Measurements from ENCODE around the gene DUSP15.

Gene DUSP15

GRCh38 chr20:31890646-31891045 lies 20.3 kb upstream of the DUSP15 start:
- no peak for DNase-seq

DNA sequence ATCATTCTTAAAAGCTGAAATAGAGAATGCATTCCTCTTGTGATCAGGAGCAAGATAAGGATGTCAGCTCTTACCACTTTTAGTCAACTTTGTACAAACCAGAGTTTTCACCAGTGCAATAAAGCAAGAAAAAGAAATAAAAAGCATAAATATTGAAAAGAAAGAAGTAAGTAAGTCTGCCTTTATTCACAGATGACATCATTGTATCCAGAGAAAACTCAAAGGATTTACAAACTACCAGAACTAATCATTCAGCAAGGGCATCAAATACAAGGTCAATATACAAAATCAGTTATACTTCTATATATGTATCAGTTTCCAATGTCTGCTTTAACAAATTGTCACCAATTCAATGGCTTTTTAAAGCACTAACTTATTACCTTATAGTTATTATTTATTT lies 13.5 kb upstream of the DUSP15 start:
- DNase-seq = no peak

DNA sequence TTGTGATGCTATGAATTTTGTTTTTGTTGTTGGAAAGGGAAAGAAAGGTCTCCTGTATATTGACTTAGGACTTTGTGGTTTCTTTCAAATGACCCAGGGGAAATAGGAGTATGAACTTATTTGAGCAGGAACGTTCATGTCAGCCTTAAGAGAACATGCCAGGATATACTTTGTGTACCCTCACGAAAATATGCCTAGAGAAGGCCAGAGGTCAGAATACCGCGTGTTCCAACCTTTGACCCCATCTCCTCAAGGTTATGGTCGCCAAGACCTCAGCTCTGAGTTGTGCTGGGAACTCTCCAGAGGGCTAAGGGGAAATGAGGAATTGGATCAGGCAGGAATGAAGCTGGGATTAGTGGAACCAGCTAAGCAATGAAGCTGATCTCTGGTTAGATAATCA lies 11.6 kb upstream of the DUSP15 start:
- no peak for DNase-seq

DNA sequence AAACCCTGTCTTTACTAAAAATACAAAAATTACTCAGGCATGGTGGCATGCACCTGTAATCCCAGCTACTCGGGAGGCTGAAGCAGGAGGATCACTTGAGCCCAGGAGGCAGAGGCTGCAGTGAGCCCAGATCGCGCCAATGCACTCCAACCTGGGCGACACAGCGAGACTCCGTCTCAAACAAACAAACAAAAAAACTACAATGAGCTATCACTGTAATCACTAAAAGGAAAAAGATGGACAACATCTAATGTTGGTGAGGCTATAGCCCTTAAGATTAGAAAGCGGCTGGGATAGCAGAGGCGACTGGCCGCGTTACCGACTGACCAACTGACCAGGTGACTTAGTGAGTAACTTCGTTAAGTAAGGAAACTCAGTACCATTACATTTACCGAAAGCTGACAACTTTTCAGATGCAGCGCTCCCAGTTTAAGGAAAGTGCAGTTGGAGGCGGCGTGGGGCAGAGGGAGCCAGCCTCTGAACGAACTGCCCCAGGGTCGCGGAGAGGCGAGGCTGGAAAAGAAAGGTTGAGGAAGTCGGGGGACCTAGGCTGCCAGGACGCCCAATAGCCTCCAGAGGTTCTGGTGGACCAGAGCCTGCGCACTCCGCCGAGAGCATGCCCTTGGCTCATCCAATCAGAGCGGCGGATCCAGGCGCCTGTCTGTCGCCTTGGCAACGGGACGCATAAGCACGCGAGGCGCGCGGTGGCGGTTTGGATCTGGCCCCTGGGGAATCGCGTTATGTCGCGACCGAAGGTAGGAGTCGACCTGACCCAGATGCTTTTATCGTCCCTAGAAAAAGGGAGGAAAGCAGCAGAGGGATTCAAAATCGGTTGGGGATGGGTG lies 9.0 kb upstream of the DUSP15 start:
- peak; percentile 90 for DNase-seq

DNA sequence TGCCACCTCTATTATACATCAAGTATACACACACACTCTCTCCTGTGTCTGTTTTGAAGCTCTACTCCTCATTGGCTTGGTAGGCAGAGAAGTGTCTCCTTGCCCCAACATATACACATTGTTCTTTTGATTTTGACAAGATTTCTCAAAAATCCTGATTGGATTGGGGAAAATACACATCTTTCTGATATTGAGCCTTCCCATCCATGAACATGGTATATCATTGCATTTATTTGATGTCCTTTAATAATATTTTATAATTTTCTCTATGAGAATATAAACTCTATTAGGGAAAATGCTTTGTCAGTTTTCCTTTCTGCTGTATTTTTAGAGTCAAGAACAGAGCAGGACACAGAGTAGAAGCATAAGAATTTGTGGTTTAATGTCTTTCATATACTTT lies 7.4 kb upstream of the DUSP15 start:
- DNase-seq = no peak

- DNase-seq = no peak
These were observed 5.3 kb upstream of the DUSP15 start for GRCh38 chr20:31875671-31876070.

DNA sequence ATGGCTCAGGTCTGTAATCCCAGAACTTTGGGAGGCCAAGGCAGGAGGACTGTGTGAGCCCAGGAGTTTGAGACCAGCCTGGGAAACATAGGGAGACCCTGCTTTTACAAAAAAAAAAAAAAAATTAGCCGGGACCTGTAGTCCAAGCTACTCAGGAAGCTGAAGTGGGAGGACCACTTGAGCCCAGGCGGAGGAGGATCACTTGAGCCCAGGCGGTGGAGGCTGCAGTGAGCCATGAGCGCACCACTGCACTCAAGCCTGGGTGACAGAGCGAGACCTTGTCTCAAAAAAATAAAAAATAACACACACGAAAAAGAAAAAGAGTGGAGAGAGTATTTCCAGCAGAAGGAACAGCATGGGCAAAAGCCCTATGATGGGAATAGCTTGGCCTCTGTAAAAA lies 2.1 kb upstream of the DUSP15 start:
- no peak for DNase-seq

DNA sequence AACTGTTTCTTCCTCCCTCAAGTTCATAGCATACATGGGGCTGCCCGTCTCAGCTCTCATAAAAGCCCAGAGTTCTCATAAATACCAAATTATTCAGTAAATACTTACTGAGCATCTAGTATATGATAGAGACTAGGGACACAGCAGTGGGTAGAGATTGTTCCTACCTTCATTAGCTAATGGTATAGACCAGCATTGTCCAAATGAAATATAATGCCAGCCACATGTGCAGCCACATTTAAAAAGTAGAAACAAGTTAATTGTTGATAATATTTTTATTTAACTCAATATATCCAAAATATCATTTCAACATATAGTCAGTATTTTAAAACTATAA lies 1.3 kb upstream of the DUSP15 start:
- no peak for DNase-seq

GRCh38 chr20:31870726-31871617 lies 645 bp upstream of the DUSP15 start:
- no peak for DNase-seq

DNA sequence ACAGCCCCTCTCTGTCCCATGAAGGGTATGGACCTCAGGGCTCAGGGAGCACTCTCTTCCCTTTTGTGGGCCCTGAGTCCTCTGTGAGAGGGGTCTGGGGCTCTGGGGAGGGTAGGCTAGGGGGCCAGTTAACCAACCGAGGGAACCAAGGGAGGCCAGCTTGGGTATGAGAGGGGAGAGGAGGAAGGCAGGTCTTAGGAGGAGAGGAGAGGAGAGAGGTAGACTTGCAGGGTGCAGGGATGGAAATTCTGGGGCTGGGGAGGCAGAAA lies 720 bp downstream of the DUSP15 start:
- no peak for DNase-seq

DNA sequence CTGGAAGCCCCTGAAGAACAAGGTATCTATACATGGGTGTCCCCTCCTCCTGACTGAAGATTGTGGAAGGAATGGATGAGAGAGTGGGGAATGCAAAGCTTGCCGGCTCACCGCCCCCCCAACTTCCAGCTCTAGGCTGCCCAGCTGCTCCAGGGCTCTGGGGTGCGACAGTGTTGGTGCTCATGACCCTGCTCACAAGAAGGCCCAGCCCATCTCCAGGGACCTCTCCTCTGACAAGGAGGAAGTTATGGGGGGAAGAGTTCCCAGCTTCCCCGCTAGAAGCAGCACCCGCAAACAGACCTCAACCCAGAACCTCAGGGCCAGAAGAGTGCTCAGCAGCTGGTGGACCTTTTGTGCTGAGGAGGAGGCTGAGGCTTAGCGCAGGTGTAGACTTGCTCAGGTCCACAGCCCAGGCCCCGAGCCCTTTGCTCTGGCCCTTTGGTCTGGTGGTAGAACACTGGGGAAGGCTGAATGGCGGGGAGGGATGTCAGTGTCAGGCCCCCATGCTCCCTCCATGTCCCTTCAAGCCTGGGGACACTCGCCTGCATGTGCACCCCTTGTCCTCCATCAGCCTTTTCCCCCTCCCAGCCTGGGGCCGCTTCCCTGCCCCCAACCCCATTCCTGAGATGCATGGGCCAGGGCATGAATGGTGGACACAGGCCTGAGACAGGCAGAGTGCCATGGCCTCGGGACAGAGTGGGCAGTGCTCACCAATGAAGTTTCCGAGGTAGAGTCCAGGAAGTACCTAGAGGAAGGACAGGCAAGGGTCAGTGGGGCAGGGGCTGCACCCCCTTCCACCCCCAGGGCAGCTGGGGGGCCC lies 1.3 kb downstream of the DUSP15 start:
- no peak for DNase-seq

DNA sequence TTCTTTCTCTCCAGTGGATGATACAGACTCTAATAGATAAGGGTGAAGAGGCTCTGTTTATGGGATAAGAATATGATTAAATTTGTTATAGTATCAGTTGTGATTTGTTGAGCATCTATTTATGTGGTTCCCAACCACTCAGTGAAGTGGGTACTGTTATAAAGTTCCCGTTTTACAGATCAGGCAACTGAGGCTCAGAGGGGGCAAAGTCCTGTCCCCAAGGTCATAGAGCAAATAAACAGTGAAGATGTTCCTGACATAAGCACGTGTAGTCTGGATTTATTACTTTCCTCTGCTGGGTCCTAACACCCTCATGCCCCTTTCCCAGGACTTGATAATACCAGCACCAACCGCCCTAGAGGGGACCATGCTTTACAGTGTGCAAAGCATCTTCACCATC lies 4.1 kb downstream of the DUSP15 start:
- no peak for DNase-seq

DNA sequence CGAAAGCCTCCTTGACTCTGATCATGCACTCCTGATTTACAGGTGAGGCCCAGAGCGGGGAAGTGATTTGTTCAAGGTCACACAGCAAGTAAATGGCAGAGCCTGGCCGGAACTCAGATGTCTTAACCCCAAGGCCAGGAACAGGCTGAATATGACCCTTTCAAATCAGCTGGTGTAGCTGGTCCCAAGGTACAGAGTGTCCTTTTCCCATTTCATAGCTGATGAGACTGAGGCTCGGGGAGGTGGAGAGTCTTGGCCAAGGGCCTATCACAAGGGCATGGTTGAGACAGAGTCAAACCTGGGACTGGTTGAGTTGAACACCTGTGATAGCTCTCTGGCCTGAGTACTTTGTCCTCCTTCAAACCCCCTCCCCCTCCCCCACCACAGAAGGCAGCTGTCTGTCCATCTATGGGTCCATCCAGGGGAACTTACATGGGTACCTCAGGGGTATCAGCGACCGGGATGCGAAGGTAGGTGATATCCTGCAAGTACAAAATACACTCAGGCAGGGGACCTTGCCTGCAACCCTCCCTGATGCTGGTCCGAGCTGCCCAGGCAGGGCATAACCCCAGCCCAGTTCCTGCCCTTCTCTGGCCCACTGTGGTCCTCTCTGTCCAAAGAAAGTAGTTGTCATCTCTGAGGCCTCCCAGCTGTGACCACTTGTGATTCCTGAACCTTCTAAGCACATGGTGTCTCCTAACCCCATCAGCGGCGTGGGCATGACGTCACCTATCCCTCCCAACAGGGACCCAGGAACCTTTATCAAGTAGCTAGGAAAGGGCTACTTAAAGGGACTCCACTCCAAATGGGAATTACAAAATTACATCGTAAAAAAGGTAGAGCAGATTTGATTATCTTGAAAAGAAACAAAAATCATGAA lies 5.6 kb downstream of the DUSP15 start:
- no peak for DNase-seq

- DNase-seq = no peak
These were observed 6.8 kb downstream of the DUSP15 start for GRCh38 chr20:31863296-31864085.

DNA sequence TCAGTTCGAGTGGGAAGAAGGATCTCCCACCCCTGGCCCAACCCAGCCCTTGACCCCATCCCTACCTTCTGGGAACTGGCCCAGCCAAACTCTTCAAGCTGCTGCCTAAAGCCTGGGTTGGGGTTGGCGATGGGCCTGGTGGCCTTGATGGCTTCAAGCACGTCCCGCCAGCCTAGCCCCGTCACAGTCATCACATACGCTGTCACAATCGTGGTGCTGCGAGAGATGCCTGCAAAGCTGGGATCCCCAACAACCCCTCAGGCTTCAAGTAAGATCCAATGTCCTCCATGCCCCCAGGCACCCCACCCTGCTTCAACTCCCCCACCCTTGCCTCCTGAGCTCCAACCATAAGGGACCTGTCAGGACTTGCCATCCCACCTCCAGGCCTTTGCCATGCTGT lies 7.8 kb downstream of the DUSP15 start:
- no peak for DNase-seq

DNA sequence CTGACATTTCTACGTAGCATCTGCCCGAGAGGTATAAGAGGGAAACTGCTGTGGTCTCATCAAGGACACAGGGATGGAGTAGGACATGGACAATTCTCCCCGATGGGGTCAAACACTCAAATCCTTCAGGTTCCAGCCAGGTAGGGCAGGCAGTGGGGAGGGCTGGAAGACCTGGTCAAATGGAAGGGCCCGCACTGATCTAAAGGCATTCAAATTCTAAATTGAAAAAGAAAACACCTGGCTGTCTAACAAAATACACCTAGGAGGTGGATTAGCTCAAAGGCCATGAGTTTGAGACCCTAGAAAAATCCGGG lies 8.2 kb downstream of the DUSP15 start:
- DNase-seq = no peak

- peak; percentile 75 for DNase-seq
These were observed 8.8 kb downstream of the DUSP15 start for GRCh38 chr20:31861385-31862156.

- DNase-seq = no peak
These were observed 9.3 kb downstream of the DUSP15 start for GRCh38 chr20:31861135-31861384.

DNA sequence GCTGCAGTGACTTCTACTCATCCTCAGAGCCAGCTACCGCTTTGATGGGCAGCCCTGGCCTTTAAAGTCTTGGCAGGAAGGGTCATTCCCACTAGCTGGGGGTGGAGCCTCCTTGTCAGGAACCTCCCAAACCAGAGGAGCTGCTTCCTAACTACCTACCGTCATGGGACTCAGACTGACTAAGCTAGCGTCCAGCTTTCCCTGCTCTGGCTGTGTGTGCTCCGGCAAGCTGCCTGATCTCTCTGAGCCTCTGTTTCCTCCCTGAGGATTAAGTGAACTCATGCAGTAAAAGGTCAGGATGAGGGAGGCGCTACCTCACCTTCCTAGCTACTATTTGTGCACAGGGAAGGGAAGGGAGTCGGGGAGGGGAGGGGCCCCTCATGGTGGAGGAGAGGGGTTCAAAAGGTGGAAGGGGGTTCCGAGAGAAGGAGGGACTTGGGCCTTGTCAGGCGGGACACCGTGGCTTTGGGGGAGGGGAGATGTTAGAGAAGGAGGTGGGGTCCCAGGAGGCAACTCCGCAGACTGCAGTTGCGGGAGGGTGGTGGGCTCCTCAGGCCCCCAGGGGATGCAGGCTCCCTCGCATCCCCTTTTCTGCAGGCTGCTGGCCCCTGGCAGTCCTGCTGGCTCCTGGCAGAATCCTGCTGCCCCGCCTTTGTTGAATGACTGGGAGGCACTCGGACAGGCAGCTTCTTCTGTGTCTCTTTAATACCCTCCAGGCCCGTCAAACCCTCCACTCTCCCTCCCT lies 9.8 kb downstream of the DUSP15 start:
- DNase-seq = no peak

- no peak for DNase-seq
These were observed 10.3 kb downstream of the DUSP15 start for GRCh38 chr20:31859998-31860380.
